Thyroid gland (tissue), 4 donors: ENCODE data around the gene MYLK4. TPM values are rescaled to one million over a fixed set of nuclear protein-coding genes. Genes with fewer than 3 reads are reported as not detected.

Experiments
- DNase-seq, 2 donors: peaks; one replicate each; pipeline ENCODE4 v3.0.0-alpha.2; 2019
- H3K27ac ChIP-seq, 3 donors: fragments of 200-600 bp; sonication (generic); 1 replicate in 2 of 3; 2 replicates in 1 of 3; pipeline ENCODE4 v1.5.1; 2016 to 2019; ENCODE audit warnings: mild to moderate bottlenecking in 1 of 3, moderate library complexity in 1 of 3
- H3K27me3 ChIP-seq: fragments of 200-600 bp; sonication (generic); one replicate; pipeline ENCODE4 v1.5.1; 2019
- H3K36me3 ChIP-seq, 2 donors: fragments of 200-600 bp; sonication (generic); one replicate each; pipeline ENCODE4 v1.5.1; 2016 to 2019
- H3K4me1 ChIP-seq, 2 donors: fragments of 200-600 bp; sonication (generic); one replicate each; pipeline ENCODE4 v1.5.1; 2017 to 2019
- H3K4me3 ChIP-seq, 3 donors: fragments of 200-600 bp; sonication (generic); replicated peaks in 1 of 3; 1 replicate in 2 of 3; 2 replicates in 1 of 3; pipeline ENCODE4 v1.5.1; 2016; ENCODE audit warnings: mild to moderate bottlenecking in 1 of 3
- H3K9me3 ChIP-seq: fragments of 200-600 bp; sonication (generic); one replicate; pipeline ENCODE4 v1.5.1; 2017
- CTCF ChIP-seq, 6 experiments: fragments of 200-600 bp in 3 of 6; fragments of 450-650 bp in 3 of 6; sonication (generic) in 3 of 6; IDR thresholded peaks; one replicate each; pipeline ENCODE4 v1.5.1; 2016 to 2019; ENCODE audit warnings: antibody characterized with exemption in 6 of 6, mild to moderate bottlenecking in 2 of 6, inconsistent platforms in 1 of 6, moderate library complexity in 1 of 6
- POLR2A ChIP-seq, 2 donors: fragments of 450-650 bp; IDR thresholded peaks; one replicate each; pipeline ENCODE4 v1.6.1; 2017; ENCODE audit warnings: antibody characterized with exemption in 2 of 2, mild to moderate bottlenecking in 2 of 2, moderate library complexity in 1 of 2
- WGBS, 2 donors: methylation state at CpG; one replicate each; pipeline ENCODE4 v1.1.5; 2017; 5-methylcytosine and 5-hydroxymethylcytosine counted together
- intact Hi-C: fragments of 100-400 bp; cut with DNase I; formaldehyde crosslinking; loops from one replicate; pipeline ENCODE4 v1.15.1; 2023
- total RNA-seq, 4 donors: library from RNA; depleted of rRNA; stranded (reverse); fragments of >200 nt; gene quantifications; one replicate each; pipeline ENCODE4 v1.2.3, GENCODE V29; 2016

Gene MYLK4
- total RNA-seq, 4 donors from 2014 or later = 0.94 to 1.8 (median 1.1) TPM

- Histone ChIP-seq H3K36me3 (no peaks in the 10 kb centered on the region), H3K27me3 (no peaks in the 10 kb centered on the region), H3K4me3 (no peak overlapping the region), H3K9me3 (no peaks in the 10 kb centered on the region), H3K27ac (no peak overlapping the region), H3K4me1 (peaks cover 3 to 11% of the 10 kb centered on the region in 2 donors)
- WGBS, 2 donors = 91 to 96% methylated on average over 11 of the region's 11 CpGs
- intact Hi-C loops = loop anchor here (5.0 kb wide), 1 partner anchor 1036 kb away; no protein-coding TSS in a partner anchor
- no peak for TF ChIP-seq POLR2A (IDR thresholded peaks at IDR 0.05)
- DNase-seq = no peak
These were observed 117.6 kb downstream of the MYLK4 start for GRCh38 chr6:2632976-2633584.

- TF ChIP-seq CTCF (IDR thresholded peaks at IDR 0.05) (no peak), POLR2A (IDR thresholded peaks at IDR 0.05) (no peak)
- no peaks in the 10 kb centered on the region for H3K27me3 ChIP-seq
- 92 to 93% methylated on average over 10 of the region's 10 CpGs for WGBS, 2 donors
- no peak overlapping the region for H3K27ac ChIP-seq
- H3K4me1 ChIP-seq = peaks cover 3 to 11% of the 10 kb centered on the region in 2 donors
- H3K9me3 ChIP-seq = no peaks in the 10 kb centered on the region
- intact Hi-C loops = loop anchor here (5.0 kb wide), 1 partner anchor 1035 kb away; no protein-coding TSS in a partner anchor
- H3K36me3 ChIP-seq = no peaks in the 10 kb centered on the region
- DNase-seq = no peak
- no peak overlapping the region for H3K4me3 ChIP-seq
These were observed 118.4 kb downstream of the MYLK4 start for GRCh38 chr6:2632368-2632767.

- no peaks in the 10 kb centered on the region for H3K9me3 ChIP-seq
- WGBS, 2 donors = 81 to 82% methylated on average over 14 of the region's 14 CpGs
- TF ChIP-seq CTCF (IDR thresholded peaks at IDR 0.05) = no peak
- no peak overlapping the region for H3K4me3 ChIP-seq
- peaks cover 3 to 11% of the 10 kb centered on the region in 2 donors for H3K4me1 ChIP-seq
- no peak for DNase-seq
- H3K27ac ChIP-seq = no peak overlapping the region
- H3K27me3 ChIP-seq = no peaks in the 10 kb centered on the region
- intact Hi-C loops = loop anchor here (5.0 kb wide), 1 partner anchor 1034 kb away; no protein-coding TSS in a partner anchor
- no peaks in the 10 kb centered on the region for H3K36me3 ChIP-seq
These were observed 119.7 kb downstream of the MYLK4 start for GRCh38 chr6:2630891-2631571.

GRCh38 chr6:2630359-2630758, 120.4 kb downstream of the MYLK4 start:
- 77 to 85% methylated on average over 6 of the region's 6 CpGs for WGBS, 2 donors
- TF ChIP-seq CTCF (IDR thresholded peaks at IDR 0.05) = no peak
- TF ChIP-seq POLR2A (IDR thresholded peaks at IDR 0.05) = no peak
- peaks cover 3 to 11% of the 10 kb centered on the region in 2 donors for H3K4me1 ChIP-seq
- H3K9me3 ChIP-seq = no peaks in the 10 kb centered on the region
- H3K36me3 ChIP-seq = no peaks in the 10 kb centered on the region
- no peaks in the 10 kb centered on the region for H3K27me3 ChIP-seq
- intact Hi-C loops = loop anchor here (5.0 kb wide), 1 partner anchor 1033 kb away; no protein-coding TSS in a partner anchor
- no peak overlapping the region for H3K4me3 ChIP-seq
- DNase-seq = no peak
- H3K27ac ChIP-seq = no peak overlapping the region

- no peak overlapping the region for H3K4me3 ChIP-seq
- H3K9me3 ChIP-seq = no peaks in the 10 kb centered on the region
- intact Hi-C loops = no loop called here
- no peak for TF ChIP-seq CTCF (IDR thresholded peaks at IDR 0.05)
- TF ChIP-seq POLR2A (IDR thresholded peaks at IDR 0.05) = no peak
- H3K27ac ChIP-seq = no peak overlapping the region
- 76 to 92% methylated on average over 7 of the region's 7 CpGs for WGBS, 2 donors
- DNase-seq = no peak
- no peaks in the 10 kb centered on the region for H3K27me3 ChIP-seq
- H3K36me3 ChIP-seq = no peaks in the 10 kb centered on the region
- H3K4me1 ChIP-seq = peaks cover 0 to 2% of the 10 kb centered on the region in 2 donors
These were observed 124.3 kb downstream of the MYLK4 start for GRCh38 chr6:2626401-2626800.
